ENCODE data around the gene KLHL22.
"Not testable (repeated sequence)": the region's sequence is repeated elsewhere in the genome, so short reads cannot be mapped to it uniquely, and the experiment has no call there.

The KLHL22 gene

GRCh38 chr22:20466659-20467379 is 28.8 kb downstream of the KLHL22 start:
- no peak for DNase-seq

- DNase-seq, result no peak
Observed at GRCh38 chr22:20465759-20466077, 29.9 kb downstream of the KLHL22 start.

- no peak for DNase-seq
Observed at GRCh38 chr22:20464912-20465758, 30.5 kb downstream of the KLHL22 start.

GRCh38 chr22:20464096-20464614 is 31.4 kb downstream of the KLHL22 start:
- no peak for DNase-seq

- no peak for DNase-seq
Observed at GRCh38 chr22:20463324-20464095, 32.1 kb downstream of the KLHL22 start.

- DNase-seq, result no peak
Observed at GRCh38 chr22:20459862-20460261, 35.7 kb downstream of the KLHL22 start.

GRCh38 chr22:20459152-20459542 is 36.4 kb downstream of the KLHL22 start:
- DNase-seq, result no peak

- no peak for DNase-seq
Observed at GRCh38 chr22:20458530-20459151, 37.0 kb downstream of the KLHL22 start.

- no peak for DNase-seq
Observed at GRCh38 chr22:20457506-20458240, 37.9 kb downstream of the KLHL22 start.

GRCh38 chr22:20456722-20457076 is 38.9 kb downstream of the KLHL22 start:
- no peak for DNase-seq

- DNase-seq, result peak; percentile 79
Observed at GRCh38 chr22:20456064-20456721, 39.4 kb downstream of the KLHL22 start.

- no peak for DNase-seq
Observed at GRCh38 chr22:20455709-20456063, 39.9 kb downstream of the KLHL22 start.

GRCh38 chr22:20453222-20453621 is 42.4 kb downstream of the KLHL22 start:
- DNase-seq, result no peak

GRCh38 chr22:20451920-20452319 is 43.7 kb downstream of the KLHL22 start:
- no peak for DNase-seq

GRCh38 chr22:20451129-20451778 is 44.3 kb downstream of the KLHL22 start:
- not testable (repeated sequence) for DNase-seq

GRCh38 chr22:20450551-20450906 is 45.1 kb downstream of the KLHL22 start:
- DNase-seq, result no peak

- no peak for DNase-seq
Observed at GRCh38 chr22:20449819-20450550, 45.6 kb downstream of the KLHL22 start.

GRCh38 chr22:20448630-20449029 is 47.0 kb downstream of the KLHL22 start:
- DNase-seq, result no peak

GRCh38 chr22:20446383-20446970 is 49.1 kb downstream of the KLHL22 start:
- DNase-seq, result no peak

- DNase-seq, result no peak
Observed at GRCh38 chr22:20444325-20444724, 51.3 kb downstream of the KLHL22 start.

Measured in NCI-H1436 (cell line).